ENCODE measurements around the gene NREP.

Gene NREP

DNA sequence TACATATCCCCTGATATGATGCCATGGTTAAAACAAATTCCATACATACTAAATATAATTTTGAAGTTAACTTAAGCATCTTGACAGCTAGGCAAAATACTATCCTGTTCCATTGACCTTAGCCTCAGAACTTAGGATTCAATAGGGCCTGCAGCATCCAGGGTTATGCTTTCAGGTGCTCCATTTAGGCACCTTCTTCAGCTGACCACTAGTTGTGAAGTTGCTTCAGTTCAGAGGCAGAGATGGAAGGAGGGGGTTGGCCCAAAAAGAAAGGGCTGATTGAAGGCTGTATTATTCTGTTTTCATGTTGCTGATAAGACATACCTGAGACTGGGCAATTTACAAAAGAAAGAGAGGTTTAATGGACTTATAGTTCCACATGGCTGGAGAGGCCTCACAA, 7.0 kb upstream of the NREP start:
- Histone ChIP-seq H3K27ac (no peak overlapping the region), H3K9me3 (ENCODE audit: severe bottlenecking) (no peaks in the 10 kb centered on the region), H3K36me3 (no peaks in the 10 kb centered on the region), H3K27me3 (ENCODE audit: insufficient read depth, low read depth, severe bottlenecking) (no peaks in the 10 kb centered on the region), H3K4me3 (ENCODE audit: low read depth, low read length) (no peak overlapping the region)
- no peak for DNase-seq
- TF ChIP-seq, protein P1, sequence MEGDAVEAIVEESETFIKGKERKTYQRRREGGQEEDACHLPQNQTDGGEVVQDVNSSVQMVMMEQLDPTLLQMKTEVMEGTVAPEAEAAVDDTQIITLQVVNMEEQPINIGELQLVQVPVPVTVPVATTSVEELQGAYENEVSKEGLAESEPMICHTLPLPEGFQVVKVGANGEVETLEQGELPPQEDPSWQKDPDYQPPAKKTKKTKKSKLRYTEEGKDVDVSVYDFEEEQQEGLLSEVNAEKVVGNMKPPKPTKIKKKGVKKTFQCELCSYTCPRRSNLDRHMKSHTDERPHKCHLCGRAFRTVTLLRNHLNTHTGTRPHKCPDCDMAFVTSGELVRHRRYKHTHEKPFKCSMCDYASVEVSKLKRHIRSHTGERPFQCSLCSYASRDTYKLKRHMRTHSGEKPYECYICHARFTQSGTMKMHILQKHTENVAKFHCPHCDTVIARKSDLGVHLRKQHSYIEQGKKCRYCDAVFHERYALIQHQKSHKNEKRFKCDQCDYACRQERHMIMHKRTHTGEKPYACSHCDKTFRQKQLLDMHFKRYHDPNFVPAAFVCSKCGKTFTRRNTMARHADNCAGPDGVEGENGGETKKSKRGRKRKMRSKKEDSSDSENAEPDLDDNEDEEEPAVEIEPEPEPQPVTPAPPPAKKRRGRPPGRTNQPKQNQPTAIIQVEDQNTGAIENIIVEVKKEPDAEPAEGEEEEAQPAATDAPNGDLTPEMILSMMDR (IDR thresholded peaks at IDR 0.05; ENCODE audit: low read depth, low read length): no peak

GRCh38 chr5:111762895-111763294, 5.9 kb upstream of the NREP start:
- no peak overlapping the region for H3K4me3 ChIP-seq (ENCODE audit: low read depth, low read length)
- no peaks in the 10 kb centered on the region for H3K27me3 ChIP-seq (ENCODE audit: insufficient read depth, low read depth, severe bottlenecking)
- TF ChIP-seq, protein P1 (IDR thresholded peaks at IDR 0.05; ENCODE audit: low read depth, low read length): no peak
- no peaks in the 10 kb centered on the region for H3K36me3 ChIP-seq
- no peak for DNase-seq
- H3K27ac ChIP-seq: no peak overlapping the region
- H3K9me3 ChIP-seq (ENCODE audit: severe bottlenecking): no peaks in the 10 kb centered on the region

DNA sequence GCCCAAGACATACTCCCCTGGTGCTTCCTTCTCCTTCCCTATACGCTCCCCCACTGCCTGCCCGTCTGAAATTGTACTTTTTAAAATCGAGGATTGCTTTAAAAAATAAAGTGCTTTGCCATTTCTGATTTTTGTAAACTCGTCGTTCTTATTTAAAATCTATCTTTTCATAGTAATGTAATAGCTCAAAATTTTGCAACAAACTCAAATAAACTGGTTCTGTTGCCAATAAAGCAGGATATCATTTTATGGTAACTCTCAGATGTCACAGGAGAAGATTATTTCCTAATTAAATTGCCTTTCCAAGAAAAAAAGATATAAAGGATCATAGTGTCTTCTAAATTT, 1.3 kb upstream of the NREP start:
- peak overlapping the region; percentile 100 for H3K4me3 ChIP-seq (ENCODE audit: low read depth, low read length)
- TF ChIP-seq, protein P1 (IDR thresholded peaks at IDR 0.05; ENCODE audit: low read depth, low read length): no peak
- H3K36me3 ChIP-seq: no peaks in the 10 kb centered on the region
- no peak for DNase-seq
- H3K27me3 ChIP-seq (ENCODE audit: insufficient read depth, low read depth, severe bottlenecking): no peaks in the 10 kb centered on the region
- peak overlapping the region; percentile 100 for H3K27ac ChIP-seq
- no peaks in the 10 kb centered on the region for H3K9me3 ChIP-seq (ENCODE audit: severe bottlenecking)

GRCh38 chr5:111757355-111758283, 625 bp upstream of the NREP start:
- Histone ChIP-seq H3K9me3 (ENCODE audit: severe bottlenecking) (no peaks in the 10 kb centered on the region), H3K27me3 (ENCODE audit: insufficient read depth, low read depth, severe bottlenecking) (no peaks in the 10 kb centered on the region), H3K36me3 (no peaks in the 10 kb centered on the region; the same call in 1 of the 2 replicates), H3K27ac (peak overlapping the region; percentile 100), H3K4me3 (ENCODE audit: low read depth, low read length) (peak overlapping the region; percentile 100)
- TF ChIP-seq, protein P1 (IDR thresholded peaks at IDR 0.05; ENCODE audit: low read depth, low read length): peak; percentile 37; the same call in 1 of the 2 replicates
- DNase-seq: peak; percentile 90

- TF ChIP-seq, protein P1 (IDR thresholded peaks at IDR 0.05; ENCODE audit: low read depth, low read length): no peak
- no peaks in the 10 kb centered on the region for H3K9me3 ChIP-seq (ENCODE audit: severe bottlenecking)
- H3K27ac ChIP-seq: peak overlapping the region; percentile 100
- H3K36me3 ChIP-seq: peaks cover 4% of the 10 kb centered on the region; the same call in 1 of the 2 replicates
- H3K27me3 ChIP-seq (ENCODE audit: insufficient read depth, low read depth, severe bottlenecking): no peaks in the 10 kb centered on the region
- no peak for DNase-seq
- H3K4me3 ChIP-seq (ENCODE audit: low read depth, low read length): peak overlapping the region; percentile 100
These were observed 1.0 kb downstream of the NREP start for GRCh38 chr5:111755942-111756381.
